Esophagus muscularis mucosa (tissue), 4 donors: ENCODE results near the gene RBM4. TPM values are rescaled to one million over a fixed set of nuclear protein-coding genes. Genes with fewer than 3 reads are reported as not detected.
A peak's percentile ranks its signal among the peaks of the same experiment; 100 is the strongest.

Experiments
- DNase-seq: peaks from one replicate; pipeline ENCODE4 v3.0.0-alpha.2; 2017; ENCODE audit errors: extremely low spot score
- H3K27ac ChIP-seq, 4 donors: fragments of 200-600 bp; sonication (generic); replicated peaks in 1 of 4; 1 replicate in 3 of 4; 2 replicates in 1 of 4; pipeline ENCODE4 v1.5.1; 2016 to 2019; ENCODE audit warnings: mild to moderate bottlenecking in 1 of 4
- H3K27me3 ChIP-seq, 4 donors: fragments of 200-600 bp; sonication (generic); one replicate each; pipeline versions ENCODE4 v1.5.1 to v1.6.0; 2016 to 2019
- H3K36me3 ChIP-seq, 4 donors: fragments of 200-600 bp; sonication (generic); one replicate each; pipeline ENCODE4 v1.5.1; 2016 to 2019
- H3K4me1 ChIP-seq, 4 donors: fragments of 200-600 bp; sonication (generic); one replicate each; pipeline ENCODE4 v1.5.1; 2016 to 2019
- H3K4me3 ChIP-seq, 4 donors: fragments of 200-600 bp; sonication (generic); 1 replicate in 2 of 4; 2 replicates in 2 of 4; pipeline ENCODE4 v1.5.1; 2016 to 2019; ENCODE audit warnings: mild to moderate bottlenecking in 4 of 4, moderate library complexity in 1 of 4
- H3K9me3 ChIP-seq, 4 donors: fragments of 200-600 bp; sonication (generic); 1 replicate in 3 of 4; 2 replicates in 1 of 4; pipeline ENCODE4 v1.5.1; 2016 to 2019
- CTCF ChIP-seq, 3 experiments: fragments of 200-600 bp in 2 of 3; fragments of 450-650 bp in 1 of 3; sonication (generic) in 2 of 3; IDR thresholded peaks; one replicate each; pipeline ENCODE4 v1.5.1; 2017 to 2019; ENCODE audit warnings: antibody characterized with exemption in 3 of 3, mild to moderate bottlenecking in 2 of 3, moderate library complexity in 1 of 3
- EP300 ChIP-seq: sonication (generic); formaldehyde crosslinking; IDR thresholded peaks from one replicate; pipeline ENCODE4 v1.6.1; 2017; ENCODE audit warnings: antibody characterized with exemption
- POLR2A ChIP-seq: fragments of 450-650 bp; IDR thresholded peaks from one replicate; pipeline ENCODE4 v1.6.1; 2017; ENCODE audit warnings: antibody characterized with exemption, moderate library complexity, mild to moderate bottlenecking, low read depth
- POLR2AphosphoS5 ChIP-seq, 2 donors: sonication (generic); formaldehyde crosslinking; IDR thresholded peaks; one replicate each; pipeline ENCODE4 v1.6.1; 2017; ENCODE audit warnings: antibody characterized with exemption in 2 of 2
- WGBS: methylation state at CpG from one replicate; pipeline ENCODE4 v1.1.5; 2018; 5-methylcytosine and 5-hydroxymethylcytosine counted together
- intact Hi-C: fragments of 100-400 bp; cut with DNase I; formaldehyde crosslinking; loops from one replicate; pipeline ENCODE4 v1.15.1; 2023
- small RNA-seq, 3 donors: library from RNA; depleted of rRNA; stranded (forward); fragments of <200 nt; gene quantifications; one replicate each; pipeline ENCODE3, GENCODE V24; 2016
- total RNA-seq, 4 donors: library from RNA; depleted of rRNA; stranded (reverse); fragments of >200 nt; gene quantifications; one replicate each; pipeline versions ENCODE4 v1.1.0 to v1.2.1, GENCODE V29; 2016

Gene RBM4
- total RNA-seq, 4 donors from 2014 or later = 82.2 to 101 (median 90.2) TPM

- 90% methylated on average over 12 of the region's 20 CpGs for WGBS
- intact Hi-C loops = no loop called here
- no peaks in the 10 kb centered on the region for H3K36me3 ChIP-seq
- DNase-seq = no peak
- no peaks in the 10 kb centered on the region for H3K9me3 ChIP-seq
- peaks cover 0 to 10% (median 4%) of the 10 kb centered on the region in 4 donors for H3K4me1 ChIP-seq
- no peak overlapping the region for H3K27ac ChIP-seq
- H3K4me3 ChIP-seq = no peak overlapping the region
- no peak for TF ChIP-seq EP300
- TF ChIP-seq CTCF (IDR thresholded peaks at IDR 0.05) = no peak
- no peak for TF ChIP-seq POLR2A
- no peaks in the 10 kb centered on the region for H3K27me3 ChIP-seq
Observed at GRCh38 chr11:66692871-66693331, 54.4 kb downstream of the RBM4 start.

- no peak for TF ChIP-seq CTCF (IDR thresholded peaks at IDR 0.05)
- TF ChIP-seq EP300 = no peak
- Histone ChIP-seq H3K27ac (no peak overlapping the region), H3K4me3 (no peak overlapping the region), H3K4me1 (peaks cover 0 to 10% (median 4%) of the 10 kb centered on the region in 4 donors), H3K27me3 (no peaks in the 10 kb centered on the region), H3K36me3 (no peaks in the 10 kb centered on the region), H3K9me3 (no peaks in the 10 kb centered on the region)
- WGBS = 89% methylated on average over 15 of the region's 15 CpGs
- no peak for DNase-seq
- intact Hi-C loops = loop anchor here (1.0 to 2.0 kb wide), 2 partner anchors 140 to 189 kb away; no protein-coding TSS in a partner anchor
Observed at GRCh38 chr11:66693356-66694055, 55.0 kb downstream of the RBM4 start.

- H3K27ac ChIP-seq = no peak overlapping the region
- H3K27me3 ChIP-seq = no peaks in the 10 kb centered on the region
- no peaks in the 10 kb centered on the region for H3K36me3 ChIP-seq
- H3K4me3 ChIP-seq = no peak overlapping the region
- intact Hi-C loops = loop anchor here (1.0 to 2.0 kb wide), 2 partner anchors 139 to 189 kb away; no protein-coding TSS in a partner anchor
- whole genome bisulfite sequencing = 78% methylated on average over 10 of the region's 13 CpGs
- TF ChIP-seq POLR2AphosphoS5 (IDR thresholded peaks at IDR 0.05) = no peak
- TF ChIP-seq EP300 = no peak
- no peak for TF ChIP-seq POLR2A
- TF ChIP-seq CTCF (IDR thresholded peaks at IDR 0.05) = no peak
- no peak for DNase-seq
- H3K9me3 ChIP-seq = no peaks in the 10 kb centered on the region
- peaks cover 0 to 10% (median 4%) of the 10 kb centered on the region in 4 donors for H3K4me1 ChIP-seq
Observed at GRCh38 chr11:66694056-66694410, 55.5 kb downstream of the RBM4 start.

DNA sequence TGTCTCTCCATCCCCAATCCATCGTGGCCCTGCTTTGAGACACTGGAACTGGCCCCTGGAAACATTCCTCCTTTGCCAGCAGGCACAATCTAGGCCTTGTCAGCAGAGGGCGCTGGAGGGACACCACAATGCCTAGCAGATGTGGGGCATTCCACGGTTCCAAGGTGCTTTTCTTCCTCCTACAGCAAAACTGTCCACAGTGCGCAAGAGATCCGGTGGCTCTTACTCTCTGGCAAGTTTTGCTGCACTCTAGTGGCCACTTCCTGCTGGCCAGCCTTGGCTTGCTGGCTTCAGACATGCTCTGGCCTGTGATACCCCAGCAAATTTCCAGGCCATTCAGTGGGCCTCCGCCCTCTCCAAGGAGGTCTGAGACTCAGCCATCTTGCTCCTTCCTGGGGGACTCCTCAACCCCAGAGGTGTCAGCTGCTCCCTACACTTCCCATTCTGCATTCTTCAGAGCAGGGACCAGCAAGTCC, 56.3 kb downstream of the RBM4 start:
- Histone ChIP-seq H3K4me3 (no peak overlapping the region), H3K27ac (no peak overlapping the region), H3K4me1 (peaks cover 0 to 10% (median 4%) of the 10 kb centered on the region in 4 donors), H3K27me3 (no peaks in the 10 kb centered on the region), H3K9me3 (peaks cover 0 to 7% (median 4%) of the 10 kb centered on the region in 4 donors), H3K36me3 (no peaks in the 10 kb centered on the region)
- DNase-seq = peak; percentile 95
- intact Hi-C loops = loop anchor here (1.0 to 2.0 kb wide), 2 partner anchors 139 to 188 kb away; no protein-coding TSS in a partner anchor
- 2% methylated on average over 5 of the region's 6 CpGs for WGBS
- TF ChIP-seq POLR2A (no peak), POLR2AphosphoS5 (IDR thresholded peaks at IDR 0.05) (peak in 1 of 2 donors; percentile 54), EP300 (no peak), CTCF (IDR thresholded peaks at IDR 0.05) (peak; percentile 89 to 97 (median 95))

Small RNAs within 50 kb of the gene (small RNA-seq; reads per million reads assigned to genes)
- 0 reads per million in 3 donors for gene RNU4-39P

Other genes with a start within 250 kb of the RBM4 start
- gene NPAS4, start 217.7 kb upstream of the RBM4 start, total RNA-seq = 1 to 10 TPM; 1.2 to 2.9 (median 1.5) TPM
- 10 to 100 TPM; 46.1 to 51.5 (median 48.7) TPM for gene MRPL11, start 199.9 kb upstream of the RBM4 start, total RNA-seq
- 10 to 100 TPM; 28.7 to 50.4 (median 37.7) TPM for gene PELI3, start 171.8 kb upstream of the RBM4 start, total RNA-seq
- 10 to 100 TPM; 17.8 to 33.3 (median 20.2) TPM for gene DPP3, start 158.3 kb upstream of the RBM4 start, total RNA-seq
- gene BBS1, start 128.1 kb upstream of the RBM4 start, total RNA-seq = 10 to 100 TPM; 68.1 to 78.5 (median 73.1) TPM
- gene ZDHHC24, start 92.7 kb upstream of the RBM4 start, total RNA-seq = 10 to 100 TPM in 2 of 4 donors, 1 to 10 TPM in 2; 7.6 to 16.2 (median 12.2) TPM
- gene ACTN3, start 91.8 kb upstream of the RBM4 start, total RNA-seq = not detected
- gene CTSF, start 70.1 kb upstream of the RBM4 start, total RNA-seq = 100 to 1,000 TPM in 2 of 4 donors, 10 to 100 TPM in 2; 73.1 to 112 (median 96.6) TPM
- under 1 TPM; 0.17 to 0.83 (median 0.46) TPM for gene CCDC87, start 45.6 kb upstream of the RBM4 start, total RNA-seq
- gene CCS, start 45.5 kb upstream of the RBM4 start, total RNA-seq = 10 to 100 TPM; 27.8 to 50.7 (median 34.8) TPM
- gene RBM14, start 22.1 kb upstream of the RBM4 start, total RNA-seq = 10 to 100 TPM; 30.5 to 41.7 (median 34.9) TPM
- 10 to 100 TPM; 10.3 to 13.2 (median 12.2) TPM for gene RBM4B, start 39.2 kb downstream of the RBM4 start, total RNA-seq
- gene SPTBN2, start 90.5 kb downstream of the RBM4 start, total RNA-seq = 10 to 100 TPM in 2 of 4 donors, 1 to 10 TPM in 2; 3.3 to 12.5 (median 10.0) TPM
- gene RCE1, start 204.7 kb downstream of the RBM4 start, total RNA-seq = 10 to 100 TPM in 3 of 4 donors, 1 to 10 TPM in 1; 8.7 to 18.2 (median 13.0) TPM
- 10 to 100 TPM in 2 of 4 donors, 1 to 10 TPM in 2; 8.7 to 21.9 (median 13.1) TPM for gene LRFN4, start 218.4 kb downstream of the RBM4 start, total RNA-seq